ENCODE data around the gene TCIRG1.

GRCh38 chr11:68004551-68005335, 34.1 kb upstream of the TCIRG1 start:
- TF ChIP-seq CTCF (IDR thresholded peaks at IDR 0.05; ENCODE audit: poor library complexity) (no peak), EZH2phosphoT487 (IDR thresholded peaks at IDR 0.05; ENCODE audit: low read depth, severe bottlenecking, unreplicated experiment) (no peak)

Measured in hepatocyte (in vitro differentiated cells).